Osteoblast (primary cell): ENCODE measurements around the gene GEMIN5. TPM values are rescaled to one million over a fixed set of nuclear protein-coding genes. Genes with fewer than 3 reads are reported as not detected.

ENCODE experiments used
- DNase-seq: peaks from one replicate; pipeline ENCODE4 v3.0.0; 2011; ENCODE audit warnings: low spot score, mixed read lengths; ENCODE audit not compliant: insufficient read length; ENCODE audit errors: missing footprints
- H2AFZ ChIP-seq: 2 replicates; pipeline ENCODE4 v1.6.0; 2011; ENCODE audit warnings: mild to moderate bottlenecking, low read length
- H3K27ac ChIP-seq: 2 replicates; pipeline ENCODE4 v1.5.1; 2011; ENCODE audit warnings: mild to moderate bottlenecking, low read depth, low read length, moderate library complexity
- H3K27me3 ChIP-seq: 2 replicates; pipeline ENCODE4 v1.6.0; 2012; ENCODE audit warnings: mild to moderate bottlenecking, control low read depth, inconsistent platforms, low read length, moderate library complexity; ENCODE audit not compliant: insufficient read depth
- H3K36me3 ChIP-seq: 2 replicates; pipeline ENCODE4 v1.5.1; 2011; ENCODE audit warnings: mild to moderate bottlenecking, low read length, control low read depth, moderate library complexity; ENCODE audit not compliant: insufficient read depth
- H3K4me1 ChIP-seq: 2 replicates; pipeline ENCODE4 v1.5.1; 2011; ENCODE audit warnings: mild to moderate bottlenecking, low read length, control low read depth, moderate library complexity; ENCODE audit not compliant: insufficient read depth
- H3K4me2 ChIP-seq: 2 replicates; pipeline ENCODE4 v1.6.0; 2011; ENCODE audit warnings: mild to moderate bottlenecking, low read length; ENCODE audit not compliant: insufficient read depth
- H3K4me3 ChIP-seq: fragments of 200-600 bp; sonication (generic); 3 replicates; pipeline ENCODE4 v1.5.1; 2012; ENCODE audit warnings: mild to moderate bottlenecking, low read length, inconsistent platforms; ENCODE audit not compliant: insufficient read depth
- H3K79me2 ChIP-seq: 2 replicates; pipeline ENCODE4 v1.6.0; 2012; ENCODE audit warnings: mild to moderate bottlenecking, low read length, control low read depth, inconsistent platforms; ENCODE audit not compliant: insufficient read depth
- H3K9me3 ChIP-seq: 2 replicates; pipeline ENCODE4 v1.5.1; 2011; ENCODE audit warnings: low read depth, low read length, control low read depth
- H4K20me1 ChIP-seq: 2 replicates; pipeline ENCODE4 v1.6.0; 2012; ENCODE audit warnings: mild to moderate bottlenecking, low read length, control low read depth; ENCODE audit not compliant: insufficient read depth
- total RNA-seq: library from RNA; depleted of rRNA; stranded (reverse); fragments of >200 nt; gene quantifications from 2 replicates; pipeline ENCODE4 v1.2.3, GENCODE V29; 2012
- TF ChIP-seq, protein P1 (sequence below): IDR thresholded peaks from 2 replicates; pipeline ENCODE4 v1.5.1; 2011; ENCODE audit warnings: mild to moderate bottlenecking, low read depth, low read length, moderate library complexity; ENCODE audit errors: extremely low read depth

Gene GEMIN5
- total RNA-seq, 1 donor, result 11.6 TPM

DNA sequence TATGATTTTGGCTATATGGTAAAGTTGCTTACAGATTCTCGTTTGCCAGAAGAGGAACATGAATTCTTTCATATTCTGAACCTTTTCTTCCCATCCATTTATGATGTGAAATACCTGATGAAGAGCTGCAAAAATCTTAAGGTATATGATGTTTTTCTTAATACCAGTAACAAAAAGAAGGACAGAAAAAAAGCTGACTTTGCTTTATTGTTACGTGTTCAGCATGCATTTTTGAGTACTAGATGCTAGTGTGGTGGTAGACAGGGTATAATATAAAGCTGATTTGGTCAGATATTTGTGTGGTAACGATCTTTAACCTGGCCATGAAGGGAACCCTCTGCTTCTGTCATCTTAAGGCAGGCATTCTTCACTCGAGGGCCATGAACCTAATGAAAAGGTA lies 66.3 kb downstream of the GEMIN5 start:
- H3K4me3 ChIP-seq, result no peak overlapping the region
- no peak overlapping the region for H2AFZ ChIP-seq
- peaks cover 20% of the 10 kb centered on the region for H3K79me2 ChIP-seq
- peaks cover 12% of the 10 kb centered on the region for H4K20me1 ChIP-seq
- peaks cover 60% of the 10 kb centered on the region for H3K36me3 ChIP-seq
- H3K4me2 ChIP-seq, result no peak overlapping the region
- peaks cover 3% of the 10 kb centered on the region for H3K4me1 ChIP-seq
- no peak overlapping the region for H3K27ac ChIP-seq
- no peaks in the 10 kb centered on the region for H3K9me3 ChIP-seq
- TF ChIP-seq, protein P1, sequence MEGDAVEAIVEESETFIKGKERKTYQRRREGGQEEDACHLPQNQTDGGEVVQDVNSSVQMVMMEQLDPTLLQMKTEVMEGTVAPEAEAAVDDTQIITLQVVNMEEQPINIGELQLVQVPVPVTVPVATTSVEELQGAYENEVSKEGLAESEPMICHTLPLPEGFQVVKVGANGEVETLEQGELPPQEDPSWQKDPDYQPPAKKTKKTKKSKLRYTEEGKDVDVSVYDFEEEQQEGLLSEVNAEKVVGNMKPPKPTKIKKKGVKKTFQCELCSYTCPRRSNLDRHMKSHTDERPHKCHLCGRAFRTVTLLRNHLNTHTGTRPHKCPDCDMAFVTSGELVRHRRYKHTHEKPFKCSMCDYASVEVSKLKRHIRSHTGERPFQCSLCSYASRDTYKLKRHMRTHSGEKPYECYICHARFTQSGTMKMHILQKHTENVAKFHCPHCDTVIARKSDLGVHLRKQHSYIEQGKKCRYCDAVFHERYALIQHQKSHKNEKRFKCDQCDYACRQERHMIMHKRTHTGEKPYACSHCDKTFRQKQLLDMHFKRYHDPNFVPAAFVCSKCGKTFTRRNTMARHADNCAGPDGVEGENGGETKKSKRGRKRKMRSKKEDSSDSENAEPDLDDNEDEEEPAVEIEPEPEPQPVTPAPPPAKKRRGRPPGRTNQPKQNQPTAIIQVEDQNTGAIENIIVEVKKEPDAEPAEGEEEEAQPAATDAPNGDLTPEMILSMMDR, result no peak
- DNase-seq, result peak; percentile 26
- no peaks in the 10 kb centered on the region for H3K27me3 ChIP-seq

DNA sequence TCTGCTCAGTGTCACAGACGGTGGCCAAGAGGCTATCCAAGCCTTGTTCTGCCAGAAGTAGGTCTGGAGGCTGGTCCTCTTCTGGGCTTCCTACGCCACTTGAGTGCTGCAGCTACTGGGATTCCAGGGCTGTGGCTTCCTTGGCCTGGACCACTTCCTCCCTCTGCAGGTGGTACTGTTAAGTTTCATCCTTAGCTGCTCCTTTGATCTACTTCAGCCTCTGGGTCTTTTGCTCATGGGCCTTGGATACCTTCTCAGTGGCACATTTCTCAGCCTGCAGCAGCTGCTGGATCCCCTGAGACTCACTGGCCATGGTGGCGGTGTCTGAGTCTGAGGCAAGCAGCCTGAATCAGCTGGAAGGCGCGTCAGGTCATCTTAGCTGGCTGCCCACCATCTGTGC lies 69.3 kb downstream of the GEMIN5 start:
- Histone ChIP-seq H3K4me1 (peaks cover 3% of the 10 kb centered on the region), H3K36me3 (peaks cover 57% of the 10 kb centered on the region), H3K79me2 (peaks cover 48% of the 10 kb centered on the region), H4K20me1 (peaks cover 26% of the 10 kb centered on the region), H3K4me3 (no peak overlapping the region), H3K9me3 (no peaks in the 10 kb centered on the region), H2AFZ (no peak overlapping the region), H3K27ac (no peak overlapping the region), H3K27me3 (no peaks in the 10 kb centered on the region), H3K4me2 (no peak overlapping the region)
- TF ChIP-seq, protein P1, result peak; percentile 30
- DNase-seq, result peak; percentile 29

DNA sequence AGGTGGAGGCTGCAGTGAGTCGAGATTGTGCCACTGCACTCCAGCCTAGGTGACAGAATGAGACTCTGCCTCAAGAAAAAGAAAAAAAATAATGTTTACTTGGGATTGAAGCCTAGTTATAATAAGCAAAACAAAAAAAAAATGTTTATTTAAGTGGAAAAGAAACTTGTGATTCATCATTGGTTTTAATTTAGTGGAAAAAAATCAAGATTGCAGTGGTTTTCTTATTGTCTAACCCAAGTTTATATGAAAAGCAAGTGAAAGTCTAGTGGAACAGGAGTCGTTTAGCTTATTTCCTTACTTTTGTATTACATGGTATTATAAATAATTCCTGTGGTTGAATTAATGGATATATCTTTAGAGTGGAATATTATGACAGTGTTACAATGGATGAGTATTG lies 71.2 kb downstream of the GEMIN5 start:
- Histone ChIP-seq H3K27ac (no peak overlapping the region), H3K4me3 (no peak overlapping the region), H3K27me3 (no peaks in the 10 kb centered on the region), H3K4me2 (no peak overlapping the region), H3K79me2 (peaks cover 66% of the 10 kb centered on the region), H4K20me1 (peaks cover 35% of the 10 kb centered on the region), H3K4me1 (peaks cover 11% of the 10 kb centered on the region), H3K36me3 (peaks cover 48% of the 10 kb centered on the region), H2AFZ (no peak overlapping the region), H3K9me3 (no peaks in the 10 kb centered on the region)
- DNase-seq, result peak; percentile 19
- TF ChIP-seq, protein P1, result no peak

DNA sequence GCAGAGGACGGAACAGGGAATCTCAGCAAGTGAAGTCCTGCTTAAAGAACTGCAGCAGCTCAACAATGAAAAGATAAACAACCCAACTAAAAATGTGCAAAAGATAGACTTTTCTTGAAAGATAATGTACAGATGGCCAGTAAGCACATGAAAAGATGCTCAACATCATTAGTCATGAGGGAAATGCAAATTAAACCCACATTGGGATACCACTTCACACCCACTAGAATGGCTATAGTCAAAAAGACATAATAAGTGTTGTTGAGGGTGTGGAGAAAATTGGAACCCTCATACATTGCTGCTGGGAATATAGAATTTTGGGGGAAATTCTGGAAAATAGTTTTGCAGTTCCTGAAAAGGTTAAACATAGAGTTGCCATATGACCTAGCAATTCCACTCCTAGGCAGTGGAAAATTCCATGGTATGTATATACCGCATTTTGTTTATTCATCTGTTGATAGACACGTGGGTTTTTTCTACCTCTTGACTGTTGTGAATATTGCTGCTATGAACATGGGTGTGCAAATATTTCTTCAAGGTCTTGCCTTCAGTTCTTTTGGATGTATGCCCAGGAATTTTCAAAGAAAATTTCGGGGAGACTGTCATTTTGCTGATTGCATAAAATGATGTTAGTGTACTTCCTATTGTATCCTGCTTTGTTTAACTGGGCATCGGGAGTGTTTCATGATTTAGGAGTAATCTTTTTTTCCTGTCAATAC lies 72.4 kb downstream of the GEMIN5 start:
- DNase-seq, result no peak
- Histone ChIP-seq H2AFZ (no peak overlapping the region), H3K27me3 (no peaks in the 10 kb centered on the region), H3K27ac (no peak overlapping the region), H3K36me3 (peaks cover 39% of the 10 kb centered on the region), H4K20me1 (peaks cover 37% of the 10 kb centered on the region), H3K4me3 (no peak overlapping the region), H3K4me2 (no peak overlapping the region), H3K79me2 (peaks cover 75% of the 10 kb centered on the region), H3K4me1 (peaks cover 19% of the 10 kb centered on the region), H3K9me3 (no peaks in the 10 kb centered on the region)
- TF ChIP-seq, protein P1, result no peak
